SK-N-SH (cell line): Measurements from ENCODE around the gene PLCG1.
"Not testable (repeated sequence)": the region's sequence is repeated elsewhere in the genome, so short reads cannot be mapped to it uniquely, and the experiment has no call there.

Experiments
- EP300 ChIP-seq, 2 experiments: IDR thresholded peaks; 2 replicates each; pipeline versions ENCODE4 v1.4.0 to v1.6.1; 2012; ENCODE audit warnings: borderline replicate concordance in 1 of 2, low read depth in 1 of 2, low read length in 1 of 2
- TF ChIP-seq, protein P1 (sequence below): fragments of 200-600 bp; sonication (generic); IDR thresholded peaks from 2 replicates; pipeline ENCODE4 v1.6.1; 2017; ENCODE audit warnings: antibody characterized with exemption, mild to moderate bottlenecking, moderate library complexity

DNA sequence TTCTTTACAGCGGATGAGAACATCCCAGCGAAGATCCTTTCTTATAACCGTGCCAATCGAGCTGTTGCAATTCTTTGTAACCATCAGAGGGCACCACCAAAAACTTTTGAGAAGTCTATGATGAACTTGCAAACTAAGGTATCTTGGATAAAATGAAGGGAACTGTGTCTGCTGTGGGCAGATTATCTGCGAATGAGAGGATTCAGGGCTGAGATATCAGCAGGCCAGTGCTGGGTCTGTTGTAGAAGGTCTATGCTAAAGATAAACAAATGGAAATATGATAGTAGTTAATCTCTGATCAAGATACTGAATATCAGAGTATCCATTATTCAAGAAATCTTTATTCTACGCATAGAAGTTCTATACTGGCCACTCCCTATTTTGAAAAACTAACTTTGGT lies 19.2 kb upstream of the PLCG1 start:
- TF ChIP-seq, protein P1, sequence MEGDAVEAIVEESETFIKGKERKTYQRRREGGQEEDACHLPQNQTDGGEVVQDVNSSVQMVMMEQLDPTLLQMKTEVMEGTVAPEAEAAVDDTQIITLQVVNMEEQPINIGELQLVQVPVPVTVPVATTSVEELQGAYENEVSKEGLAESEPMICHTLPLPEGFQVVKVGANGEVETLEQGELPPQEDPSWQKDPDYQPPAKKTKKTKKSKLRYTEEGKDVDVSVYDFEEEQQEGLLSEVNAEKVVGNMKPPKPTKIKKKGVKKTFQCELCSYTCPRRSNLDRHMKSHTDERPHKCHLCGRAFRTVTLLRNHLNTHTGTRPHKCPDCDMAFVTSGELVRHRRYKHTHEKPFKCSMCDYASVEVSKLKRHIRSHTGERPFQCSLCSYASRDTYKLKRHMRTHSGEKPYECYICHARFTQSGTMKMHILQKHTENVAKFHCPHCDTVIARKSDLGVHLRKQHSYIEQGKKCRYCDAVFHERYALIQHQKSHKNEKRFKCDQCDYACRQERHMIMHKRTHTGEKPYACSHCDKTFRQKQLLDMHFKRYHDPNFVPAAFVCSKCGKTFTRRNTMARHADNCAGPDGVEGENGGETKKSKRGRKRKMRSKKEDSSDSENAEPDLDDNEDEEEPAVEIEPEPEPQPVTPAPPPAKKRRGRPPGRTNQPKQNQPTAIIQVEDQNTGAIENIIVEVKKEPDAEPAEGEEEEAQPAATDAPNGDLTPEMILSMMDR: peak; percentile 31
- TF ChIP-seq EP300 (IDR thresholded peaks at IDR 0.05; ENCODE audit: borderline replicate concordance in 1 of 2, low read depth in 1 of 2, low read length in 1 of 2): not testable (repeated sequence)
